SK-N-SH treated with all-trans-retinoic acid at 6 μM for 48 hours (cell line): ENCODE measurements around the gene DCLRE1C.

Source experiments
- PATZ1 ChIP-seq: fragments of 250-450 bp; sonication (Bioruptor Pico); IDR thresholded peaks from 2 replicates; pipeline ENCODE4 v1.8.0; 2020; ENCODE audit warnings: mild to moderate bottlenecking, moderate library complexity, borderline replicate concordance

Gene DCLRE1C

GRCh38 chr10:14852236-14852635, 101.7 kb downstream of the DCLRE1C start (continued):
- no peak for TF ChIP-seq PATZ1 (CRISPR knock-in tag)
